ENCODE results near the gene PFKL. TPM values are rescaled to one million over a fixed set of nuclear protein-coding genes. Genes with fewer than 3 reads are reported as not detected.

Gene PFKL
- total and polyA plus RNA-seq, 2 of the 8 experiments (the other 6 are each of a cell fraction or from before 2014, with no cell fraction given) = 80.2 to 82.3 TPM

- DNase-seq (ENCODE audit: low read depth in 1 of 2, low spot score in 2 of 2) = no peak
- peaks cover 0 to 3% (median 0%) of the 10 kb centered on the region in 4 experiments; a peak in 2 of 7 replicates for H3K27me3 ChIP-seq (replicated peaks in 1 of 4; ENCODE audit: control insufficient read depth in 3 of 4, extremely low read depth in 1 of 4, insufficient read depth in 3 of 4, low read length in 3 of 4)
- no peak overlapping the region for H2BK5ac ChIP-seq (ENCODE audit: low read depth, low read length)
- H3K23me2 ChIP-seq (ENCODE audit: low read depth, low read length) = peaks cover 7% of the 10 kb centered on the region; the same call in 1 of the 2 replicates
- H4K20me1 ChIP-seq (replicated peaks in 1 of 2; ENCODE audit: control insufficient read depth in 1 of 2, insufficient read depth in 2 of 2, low read length in 2 of 2) = no peaks in the 10 kb centered on the region
- H3K4me2 ChIP-seq (ENCODE audit: insufficient read depth in 1 of 2, low read depth in 2 of 2, low read length in 2 of 2) = no peak overlapping the region
- H4K91ac ChIP-seq (replicated peaks; ENCODE audit: insufficient read length, low read length) = no peak overlapping the region
- no peak overlapping the region for H3K27ac ChIP-seq (ENCODE audit: low read depth, low read length)
- H3K4me1 ChIP-seq (replicated peaks in 1 of 4; ENCODE audit: control insufficient read depth in 3 of 4, insufficient read depth in 4 of 4, low read length in 3 of 4) = peaks cover 0 to 6% (median under 1%) of the 10 kb centered on the region in 4 experiments; a peak in 3 of 7 replicates
- no peak for FAIRE-seq
- no peak overlapping the region for H3K23ac ChIP-seq (ENCODE audit: insufficient read length)
- H2AFZ ChIP-seq (ENCODE audit: low read length) = no peak overlapping the region
- H2AK5ac ChIP-seq (ENCODE audit: low read depth, low read length) = no peak overlapping the region
- H3K79me2 ChIP-seq (ENCODE audit: control insufficient read depth in 1 of 2, insufficient read depth in 2 of 2, low read length in 2 of 2) = no peaks in the 10 kb centered on the region
- H3K36me3 ChIP-seq (ENCODE audit: control insufficient read depth in 2 of 4, insufficient read depth in 4 of 4, low read length in 3 of 4) = no peaks in the 10 kb centered on the region
- 80% methylated on average over 14 of the region's 14 CpGs; no CpG with 5 or more reads in 1 of the 2 experiments for WGBS, 2 experiments (ENCODE audit: extremely low coverage in 1 of 2, insufficient coverage in 1 of 2, insufficient read length in 1 of 2, insufficient replicate concordance in 2 of 2, low coverage in 1 of 2, low lambda C conversion rate in 2 of 2, missing lambda C conversion rate in 1 of 2)
- no peak overlapping the region for H4K8ac ChIP-seq (ENCODE audit: extremely low read depth, insufficient read depth, low read length)
- no peaks in the 10 kb centered on the region for H3K9me3 ChIP-seq (ENCODE audit: insufficient read depth in 2 of 2, low read depth in 1 of 2, low read length in 1 of 2)
- no peaks in the 10 kb centered on the region for H3K79me1 ChIP-seq (ENCODE audit: low read depth, low read length)
- no peak overlapping the region for H3K18ac ChIP-seq (ENCODE audit: extremely low read depth, low read length)
- H4K5ac ChIP-seq (ENCODE audit: insufficient read length, low read depth, low read length) = no peak overlapping the region
- H3K9ac ChIP-seq (replicated peaks in 1 of 4; ENCODE audit: extremely low read depth in 1 of 4, low read depth in 3 of 4, low read length in 3 of 4) = no peak overlapping the region
- H2BK12ac ChIP-seq (ENCODE audit: low read depth, low read length) = no peak overlapping the region
- no peak overlapping the region for H2BK120ac ChIP-seq (replicated peaks; ENCODE audit: low read depth, low read length)
- TF ChIP-seq TBP (IDR thresholded peaks at IDR 0.05; ENCODE audit: low read depth, low read length) = no peak
- H3K4me3 ChIP-seq (ENCODE audit: extremely low read depth in 1 of 4, insufficient read depth in 2 of 4, low read depth in 3 of 4, low read length in 4 of 4) = no peak overlapping the region
- no peak overlapping the region for H2BK15ac ChIP-seq (ENCODE audit: low read length)
- ChIA-PET POLR2A (ENCODE audit: partially characterized antibody) (interaction anchor here (1.0 kb wide), 1 partner anchor 11 kb away, joined by 3 read pairs; no protein-coding TSS in a partner anchor), CTCF (ENCODE audit: partially characterized antibody) (interaction anchor here (1.0 to 5.0 kb wide), 4 partner anchors 9 to 34 kb away, joined by 3 to 53 read pairs (median 3); partner anchors contain the start of gene AIRE)
- no peak overlapping the region for H3K14ac ChIP-seq (ENCODE audit: insufficient read length)
- no peak overlapping the region for H3K4ac ChIP-seq (replicated peaks; ENCODE audit: insufficient read length, low read depth, low read length)
- H2BK20ac ChIP-seq (ENCODE audit: low read length) = 0 out of 2 replicates have a peak overlapping the region, but pooled peaks have one; percentile 32
- H3K56ac ChIP-seq (replicated peaks; ENCODE audit: insufficient read length, low read depth, low read length) = no peak overlapping the region
Measured at GRCh38 chr21:44295163-44295573, 4.7 kb upstream of the PFKL start.

All from H1 (cell line).